HepG2 (cell line): Measurements from ENCODE around the gene C14orf119. TPM values are rescaled to one million over a fixed set of nuclear protein-coding genes. Genes with fewer than 3 reads are reported as not detected.
A peak's percentile ranks its signal among the peaks of the same experiment; 100 is the strongest.

ENCODE experiments used
- DMTF1 ChIP-seq: sonication (generic); formaldehyde crosslinking; IDR thresholded peaks from 2 replicates; pipeline ENCODE4 v1.4.0; 2020; ENCODE audit warnings: mild to moderate bottlenecking, missing genetic modification reagents
- HIVEP1 ChIP-seq: sonication (generic); formaldehyde crosslinking; IDR thresholded peaks from 2 replicates; pipeline ENCODE4 v1.4.0; 2020; ENCODE audit warnings: mild to moderate bottlenecking, missing genetic modification reagents
- HOXA3 ChIP-seq: sonication (generic); formaldehyde crosslinking; IDR thresholded peaks from 2 replicates; pipeline ENCODE4 v1.5.0; 2020; ENCODE audit warnings: missing genetic modification reagents
- KLF12 ChIP-seq: sonication (generic); formaldehyde crosslinking; IDR thresholded peaks from 2 replicates; pipeline ENCODE4 v1.4.0; 2020; ENCODE audit warnings: missing genetic modification reagents, borderline replicate concordance
- MTF1 ChIP-seq: sonication (generic); formaldehyde crosslinking; IDR thresholded peaks from 2 replicates; pipeline ENCODE4 v1.5.0; 2020; ENCODE audit warnings: missing genetic modification reagents
- MXD4 ChIP-seq: IDR thresholded peaks from 2 replicates; pipeline ENCODE4 v1.6.1; 2016; ENCODE audit warnings: mild to moderate bottlenecking, missing biosample characterization, missing genetic modification reagents
- PPARG ChIP-seq: conservative IDR thresholded peaks from 2 replicates; pipeline ENCODE4 v1.6.1; 2016; ENCODE audit warnings: missing biosample characterization, missing genetic modification reagents
- ZIK1 ChIP-seq: sonication (generic); formaldehyde crosslinking; IDR thresholded peaks from 2 replicates; pipeline ENCODE4 v1.5.0; 2020; ENCODE audit warnings: mild to moderate bottlenecking, low read depth, missing genetic modification reagents, borderline replicate concordance
- polyA plus RNA-seq, 8 experiments: library from polyadenylated mRNA; depleted of rRNA in 3 of 8; stranded (reverse) in 7 of 8; unstranded in 1 of 8; fragments of >200 nt; fragmentation: Illumina TruSeq in 4 of 8; extraction: Trizol in 4 of 8; gene quantifications; 2 replicates each; pipeline versions ENCODE4 v1.2.1 to v1.2.3, GENCODE V29; 2011 to 2016; ENCODE audit warnings: low read depth in 4 of 8, missing spikeins in 1 of 8, mixed read lengths in 1 of 8; ENCODE audit not compliant: insufficient read depth in 1 of 8
- total RNA-seq, 5 experiments: library from RNA; depleted of rRNA; stranded (reverse); fragments of >200 nt; fragmentation: Illumina TruSeq; extraction: Trizol; gene quantifications; 2 replicates each; pipeline ENCODE4 v1.2.3, GENCODE V29; 2016; ENCODE audit warnings: low read depth in 1 of 5
- TF ChIP-seq, protein P1 (sequence below): sonication (generic); formaldehyde crosslinking; conservative IDR thresholded peaks from 2 replicates; pipeline ENCODE4 v1.8.0; 2022; ENCODE audit warnings: mild to moderate bottlenecking, moderate library complexity, missing genetic modification reagents
- TF ChIP-seq, protein P2 (sequence below): sonication (generic); formaldehyde crosslinking; conservative IDR thresholded peaks from 2 replicates; pipeline ENCODE4 v1.4.0; 2020; ENCODE audit warnings: missing genetic modification reagents
- TF ChIP-seq, protein P3 (sequence below): sonication (generic); formaldehyde crosslinking; IDR thresholded peaks from 2 replicates; pipeline ENCODE4 v1.8.0; 2022; ENCODE audit warnings: mild to moderate bottlenecking, missing genetic modification reagents, moderate library complexity
- TF ChIP-seq, protein P4 (sequence below): IDR thresholded peaks from 2 replicates; pipeline ENCODE4 v1.6.1; 2012; ENCODE audit warnings: low read length, improper control_type of control experiment
- TF ChIP-seq, protein P5 (sequence below): sonication (generic); formaldehyde crosslinking; IDR thresholded peaks from 2 replicates; pipeline ENCODE4 v1.5.0; 2020; ENCODE audit warnings: missing genetic modification reagents, mild to moderate bottlenecking, borderline replicate concordance
- TF ChIP-seq, protein P6 (sequence below): sonication (generic); formaldehyde crosslinking; IDR thresholded peaks from 2 replicates; pipeline ENCODE4 v1.5.0; 2020; ENCODE audit warnings: mild to moderate bottlenecking, missing genetic modification reagents, borderline replicate concordance

The C14orf119 gene
- total and polyA plus RNA-seq, 2 of the 13 experiments (the other 11 are each of a cell fraction or from before 2014, with no cell fraction given): 117 to 206 TPM

DNA sequence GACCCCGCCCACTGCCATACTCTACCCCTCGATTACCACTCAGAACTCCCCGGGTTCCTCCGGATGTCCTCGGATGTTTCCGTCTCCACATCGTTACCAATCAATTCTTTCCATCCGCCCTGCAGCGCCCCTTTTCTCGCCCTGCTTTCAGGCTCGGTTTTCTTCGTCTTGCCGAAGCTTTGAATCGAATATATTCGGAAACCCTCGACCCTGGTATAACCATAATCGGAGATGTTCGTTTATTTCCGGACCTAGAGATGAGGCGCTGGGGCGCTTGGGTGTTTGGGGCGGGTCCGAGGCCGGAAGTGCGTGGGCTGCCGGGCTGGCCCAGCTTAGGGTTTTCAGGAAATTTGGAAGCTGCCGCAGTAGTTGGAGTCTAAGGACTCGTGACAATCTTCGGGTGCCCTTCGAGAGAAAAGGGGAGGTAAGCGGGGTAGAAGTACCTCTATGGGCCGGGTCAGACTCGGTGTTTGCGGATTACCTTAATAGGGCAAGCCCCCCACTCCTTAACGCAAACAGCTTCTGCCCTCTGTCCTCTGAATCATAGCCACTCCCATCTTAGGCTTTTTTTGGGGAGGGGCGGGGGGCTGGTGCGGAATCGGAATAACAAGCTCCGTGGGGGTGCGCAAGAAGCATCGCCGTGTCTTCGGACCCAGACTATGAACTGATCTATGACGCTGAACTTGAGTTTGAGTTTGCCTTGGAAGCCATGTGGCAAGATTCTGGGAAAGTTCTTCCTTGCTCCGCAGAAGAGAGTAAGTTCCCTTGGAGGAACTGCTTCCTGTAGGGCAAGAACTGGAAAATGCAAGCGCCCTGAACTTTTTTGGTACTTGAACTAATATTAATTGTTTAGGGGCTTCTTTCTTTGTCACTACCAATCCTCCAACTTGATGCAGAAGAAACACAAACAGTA, at the start of gene C14orf119 (continued):
- TF ChIP-seq, protein P1, sequence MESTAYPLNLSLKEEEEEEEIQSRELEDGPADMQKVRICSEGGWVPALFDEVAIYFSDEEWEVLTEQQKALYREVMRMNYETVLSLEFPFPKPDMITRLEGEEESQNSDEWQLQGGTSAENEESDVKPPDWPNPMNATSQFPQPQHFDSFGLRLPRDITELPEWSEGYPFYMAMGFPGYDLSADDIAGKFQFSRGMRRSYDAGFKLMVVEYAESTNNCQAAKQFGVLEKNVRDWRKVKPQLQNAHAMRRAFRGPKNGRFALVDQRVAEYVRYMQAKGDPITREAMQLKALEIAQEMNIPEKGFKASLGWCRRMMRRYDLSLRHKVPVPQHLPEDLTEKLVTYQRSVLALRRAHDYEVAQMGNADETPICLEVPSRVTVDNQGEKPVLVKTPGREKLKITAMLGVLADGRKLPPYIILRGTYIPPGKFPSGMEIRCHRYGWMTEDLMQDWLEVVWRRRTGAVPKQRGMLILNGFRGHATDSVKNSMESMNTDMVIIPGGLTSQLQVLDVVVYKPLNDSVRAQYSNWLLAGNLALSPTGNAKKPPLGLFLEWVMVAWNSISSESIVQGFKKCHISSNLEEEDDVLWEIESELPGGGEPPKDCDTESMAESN (CRISPR knock-in tag): peak; percentile 89
- peak; percentile 12; the same call in 1 of the 2 replicates for TF ChIP-seq HOXA3
- peak; percentile 21; the same call in 1 of the 2 replicates for TF ChIP-seq ZIK1
- TF ChIP-seq PPARG (CRISPR knock-in tag): no peak; the same call in none of the 2 replicates
- TF ChIP-seq, protein P2, sequence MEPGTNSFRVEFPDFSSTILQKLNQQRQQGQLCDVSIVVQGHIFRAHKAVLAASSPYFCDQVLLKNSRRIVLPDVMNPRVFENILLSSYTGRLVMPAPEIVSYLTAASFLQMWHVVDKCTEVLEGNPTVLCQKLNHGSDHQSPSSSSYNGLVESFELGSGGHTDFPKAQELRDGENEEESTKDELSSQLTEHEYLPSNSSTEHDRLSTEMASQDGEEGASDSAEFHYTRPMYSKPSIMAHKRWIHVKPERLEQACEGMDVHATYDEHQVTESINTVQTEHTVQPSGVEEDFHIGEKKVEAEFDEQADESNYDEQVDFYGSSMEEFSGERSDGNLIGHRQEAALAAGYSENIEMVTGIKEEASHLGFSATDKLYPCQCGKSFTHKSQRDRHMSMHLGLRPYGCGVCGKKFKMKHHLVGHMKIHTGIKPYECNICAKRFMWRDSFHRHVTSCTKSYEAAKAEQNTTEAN (CRISPR knock-in tag): no peak
- TF ChIP-seq KLF12: peak; percentile 89; the same call in 1 of the 2 replicates
- TF ChIP-seq, protein P3, sequence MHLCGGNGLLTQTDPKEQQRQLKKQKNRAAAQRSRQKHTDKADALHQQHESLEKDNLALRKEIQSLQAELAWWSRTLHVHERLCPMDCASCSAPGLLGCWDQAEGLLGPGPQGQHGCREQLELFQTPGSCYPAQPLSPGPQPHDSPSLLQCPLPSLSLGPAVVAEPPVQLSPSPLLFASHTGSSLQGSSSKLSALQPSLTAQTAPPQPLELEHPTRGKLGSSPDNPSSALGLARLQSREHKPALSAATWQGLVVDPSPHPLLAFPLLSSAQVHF (CRISPR knock-in tag): no peak
- TF ChIP-seq DMTF1 (CRISPR knock-in tag): no peak
- TF ChIP-seq, protein P4, sequence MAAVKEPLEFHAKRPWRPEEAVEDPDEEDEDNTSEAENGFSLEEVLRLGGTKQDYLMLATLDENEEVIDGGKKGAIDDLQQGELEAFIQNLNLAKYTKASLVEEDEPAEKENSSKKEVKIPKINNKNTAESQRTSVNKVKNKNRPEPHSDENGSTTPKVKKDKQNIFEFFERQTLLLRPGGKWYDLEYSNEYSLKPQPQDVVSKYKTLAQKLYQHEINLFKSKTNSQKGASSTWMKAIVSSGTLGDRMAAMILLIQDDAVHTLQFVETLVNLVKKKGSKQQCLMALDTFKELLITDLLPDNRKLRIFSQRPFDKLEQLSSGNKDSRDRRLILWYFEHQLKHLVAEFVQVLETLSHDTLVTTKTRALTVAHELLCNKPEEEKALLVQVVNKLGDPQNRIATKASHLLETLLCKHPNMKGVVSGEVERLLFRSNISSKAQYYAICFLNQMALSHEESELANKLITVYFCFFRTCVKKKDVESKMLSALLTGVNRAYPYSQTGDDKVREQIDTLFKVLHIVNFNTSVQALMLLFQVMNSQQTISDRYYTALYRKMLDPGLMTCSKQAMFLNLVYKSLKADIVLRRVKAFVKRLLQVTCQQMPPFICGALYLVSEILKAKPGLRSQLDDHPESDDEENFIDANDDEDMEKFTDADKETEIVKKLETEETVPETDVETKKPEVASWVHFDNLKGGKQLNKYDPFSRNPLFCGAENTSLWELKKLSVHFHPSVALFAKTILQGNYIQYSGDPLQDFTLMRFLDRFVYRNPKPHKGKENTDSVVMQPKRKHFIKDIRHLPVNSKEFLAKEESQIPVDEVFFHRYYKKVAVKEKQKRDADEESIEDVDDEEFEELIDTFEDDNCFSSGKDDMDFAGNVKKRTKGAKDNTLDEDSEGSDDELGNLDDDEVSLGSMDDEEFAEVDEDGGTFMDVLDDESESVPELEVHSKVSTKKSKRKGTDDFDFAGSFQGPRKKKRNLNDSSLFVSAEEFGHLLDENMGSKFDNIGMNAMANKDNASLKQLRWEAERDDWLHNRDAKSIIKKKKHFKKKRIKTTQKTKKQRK: no peak
- TF ChIP-seq, protein P5, sequence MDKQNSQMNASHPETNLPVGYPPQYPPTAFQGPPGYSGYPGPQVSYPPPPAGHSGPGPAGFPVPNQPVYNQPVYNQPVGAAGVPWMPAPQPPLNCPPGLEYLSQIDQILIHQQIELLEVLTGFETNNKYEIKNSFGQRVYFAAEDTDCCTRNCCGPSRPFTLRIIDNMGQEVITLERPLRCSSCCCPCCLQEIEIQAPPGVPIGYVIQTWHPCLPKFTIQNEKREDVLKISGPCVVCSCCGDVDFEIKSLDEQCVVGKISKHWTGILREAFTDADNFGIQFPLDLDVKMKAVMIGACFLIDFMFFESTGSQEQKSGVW (CRISPR knock-in tag): no peak
- peak; percentile 0; the same call in 1 of the 2 replicates for TF ChIP-seq HIVEP1 (CRISPR knock-in tag)
- no peak for TF ChIP-seq MTF1
- peak; percentile 30 for TF ChIP-seq MXD4 (CRISPR knock-in tag)
- TF ChIP-seq, protein P6, sequence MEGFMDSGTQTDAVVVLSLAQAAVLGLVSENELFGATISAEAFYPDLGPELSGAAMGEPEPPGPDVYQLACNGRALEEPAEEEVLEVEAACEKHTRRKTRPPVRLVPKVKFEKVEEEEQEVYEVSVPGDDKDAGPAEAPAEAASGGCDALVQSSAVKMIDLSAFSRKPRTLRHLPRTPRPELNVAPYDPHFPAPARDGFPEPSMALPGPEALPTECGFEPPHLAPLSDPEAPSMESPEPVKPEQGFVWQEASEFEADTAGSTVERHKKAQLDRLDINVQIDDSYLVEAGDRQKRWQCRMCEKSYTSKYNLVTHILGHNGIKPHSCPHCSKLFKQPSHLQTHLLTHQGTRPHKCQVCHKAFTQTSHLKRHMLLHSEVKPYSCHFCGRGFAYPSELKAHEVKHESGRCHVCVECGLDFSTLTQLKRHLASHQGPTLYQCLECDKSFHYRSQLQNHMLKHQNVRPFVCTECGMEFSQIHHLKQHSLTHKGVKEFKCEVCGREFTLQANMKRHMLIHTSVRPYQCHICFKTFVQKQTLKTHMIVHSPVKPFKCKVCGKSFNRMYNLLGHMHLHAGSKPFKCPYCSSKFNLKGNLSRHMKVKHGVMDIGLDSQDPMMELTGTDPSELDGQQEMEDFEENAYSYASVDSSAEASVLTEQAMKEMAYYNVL (CRISPR knock-in tag): no peak; the same call in 1 of the 2 replicates
